Loucy (cell line): ENCODE results near the gene RBBP8.

Experiments used
- CTCF ChIP-seq: fragments of 200-600 bp; sonication (generic); conservative IDR thresholded peaks from 2 replicates; pipeline ENCODE4 v1.5.1; 2014; ENCODE audit warnings: mild to moderate bottlenecking, antibody characterized with exemption, low read length
- EZH2phosphoT487 ChIP-seq: fragments of 200-600 bp; IDR thresholded peaks from 2 replicates; pipeline ENCODE4 v1.6.1; 2018; ENCODE audit warnings: antibody characterized with exemption, mild to moderate bottlenecking, moderate library complexity, borderline replicate concordance

- TF ChIP-seq CTCF (no peak), EZH2phosphoT487 (no peak)
Measured at GRCh38 chr18:22900558-22901238, 32.4 kb upstream of the RBBP8 start.
